ENCODE results near the gene PALM3.

The PALM3 gene

DNA sequence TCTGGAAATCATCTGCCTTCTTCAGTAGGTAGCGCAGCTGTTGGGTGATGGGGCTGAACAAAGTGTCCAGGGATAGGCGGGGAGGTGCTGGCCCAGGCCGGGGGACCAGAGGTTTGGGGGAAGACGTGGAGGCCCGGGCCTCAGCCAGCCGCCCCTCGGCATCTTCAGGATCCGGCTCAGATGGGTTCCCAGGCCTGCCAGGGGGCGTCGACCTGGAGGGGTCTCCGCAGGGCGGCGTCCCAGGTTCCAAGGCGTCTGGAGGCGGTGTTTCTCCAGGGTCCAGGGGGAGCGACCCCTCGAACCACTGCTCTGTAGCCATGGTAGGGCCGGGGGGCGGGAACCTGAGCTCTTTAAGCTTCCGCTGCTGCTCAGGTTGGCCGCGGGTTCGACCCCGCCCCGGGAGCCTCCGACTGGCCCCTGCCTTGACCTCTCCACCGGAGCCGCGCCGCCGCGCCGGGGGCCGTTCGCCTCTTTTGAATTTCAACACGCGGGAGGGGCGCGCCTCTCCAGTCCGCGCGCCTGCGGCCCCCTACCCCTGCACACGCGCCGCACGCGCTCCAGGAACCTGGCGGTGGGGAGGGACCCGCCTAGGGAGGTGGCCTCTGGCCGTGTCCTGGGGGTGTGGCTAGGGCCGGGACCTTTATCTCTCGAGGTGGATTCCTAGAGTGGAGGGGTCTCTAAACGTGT is 23.6 kb upstream of the PALM3 start, which contains the start of gene C19orf67:
TSS of gene C19orf67 (minus strand) at position 475 of the 687 bp plus-strand sequence. CDS start at position 319, 156 bp downstream.
- ChIA-PET POLR2A (no interaction called here), CTCF (interaction anchor here (1.6 kb wide), 1 partner anchor 29 kb away, joined by 4 read pairs; no protein-coding TSS in a partner anchor)
- DNase-seq (ENCODE audit: extremely low spot score), result no peak
- TF ChIP-seq, protein P1, sequence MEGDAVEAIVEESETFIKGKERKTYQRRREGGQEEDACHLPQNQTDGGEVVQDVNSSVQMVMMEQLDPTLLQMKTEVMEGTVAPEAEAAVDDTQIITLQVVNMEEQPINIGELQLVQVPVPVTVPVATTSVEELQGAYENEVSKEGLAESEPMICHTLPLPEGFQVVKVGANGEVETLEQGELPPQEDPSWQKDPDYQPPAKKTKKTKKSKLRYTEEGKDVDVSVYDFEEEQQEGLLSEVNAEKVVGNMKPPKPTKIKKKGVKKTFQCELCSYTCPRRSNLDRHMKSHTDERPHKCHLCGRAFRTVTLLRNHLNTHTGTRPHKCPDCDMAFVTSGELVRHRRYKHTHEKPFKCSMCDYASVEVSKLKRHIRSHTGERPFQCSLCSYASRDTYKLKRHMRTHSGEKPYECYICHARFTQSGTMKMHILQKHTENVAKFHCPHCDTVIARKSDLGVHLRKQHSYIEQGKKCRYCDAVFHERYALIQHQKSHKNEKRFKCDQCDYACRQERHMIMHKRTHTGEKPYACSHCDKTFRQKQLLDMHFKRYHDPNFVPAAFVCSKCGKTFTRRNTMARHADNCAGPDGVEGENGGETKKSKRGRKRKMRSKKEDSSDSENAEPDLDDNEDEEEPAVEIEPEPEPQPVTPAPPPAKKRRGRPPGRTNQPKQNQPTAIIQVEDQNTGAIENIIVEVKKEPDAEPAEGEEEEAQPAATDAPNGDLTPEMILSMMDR (IDR thresholded peaks at IDR 0.05; ENCODE audit: control extremely low read depth, extremely low read depth, low read depth, missing control alignments), result no peak

DNA sequence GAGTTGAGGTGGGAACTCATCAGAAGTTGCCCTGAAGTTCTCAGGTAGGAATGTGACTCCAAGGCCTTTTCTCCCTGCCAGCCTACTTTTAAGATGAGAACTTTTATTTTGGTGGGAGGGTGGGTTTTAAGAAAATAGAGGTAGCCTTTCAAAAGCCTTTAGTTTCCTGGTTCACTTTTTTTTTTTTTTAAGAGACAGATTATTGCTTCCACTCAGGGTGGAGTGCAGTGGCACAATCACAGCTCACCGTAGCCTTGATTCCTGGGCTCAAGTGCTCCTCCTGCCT is 20.7 kb upstream of the PALM3 start:
- POLR2A ChIA-PET, result interaction anchor here (0.9 kb wide), 1 partner anchor 54 kb away, joined by 3 read pairs; the partner anchor contains the start of gene ASF1B
- TF ChIP-seq, protein P1 (IDR thresholded peaks at IDR 0.05; ENCODE audit: control extremely low read depth, extremely low read depth, low read depth, missing control alignments), result no peak
- no peak for DNase-seq (ENCODE audit: extremely low spot score)
- CTCF ChIA-PET, result interaction anchor here (0.7 to 3.5 kb wide), 6 partner anchors 10 to 349 kb away, joined by 3 to 36 read pairs (median 8); partner anchors contain the start of genes ASF1B and MISP3

DNA sequence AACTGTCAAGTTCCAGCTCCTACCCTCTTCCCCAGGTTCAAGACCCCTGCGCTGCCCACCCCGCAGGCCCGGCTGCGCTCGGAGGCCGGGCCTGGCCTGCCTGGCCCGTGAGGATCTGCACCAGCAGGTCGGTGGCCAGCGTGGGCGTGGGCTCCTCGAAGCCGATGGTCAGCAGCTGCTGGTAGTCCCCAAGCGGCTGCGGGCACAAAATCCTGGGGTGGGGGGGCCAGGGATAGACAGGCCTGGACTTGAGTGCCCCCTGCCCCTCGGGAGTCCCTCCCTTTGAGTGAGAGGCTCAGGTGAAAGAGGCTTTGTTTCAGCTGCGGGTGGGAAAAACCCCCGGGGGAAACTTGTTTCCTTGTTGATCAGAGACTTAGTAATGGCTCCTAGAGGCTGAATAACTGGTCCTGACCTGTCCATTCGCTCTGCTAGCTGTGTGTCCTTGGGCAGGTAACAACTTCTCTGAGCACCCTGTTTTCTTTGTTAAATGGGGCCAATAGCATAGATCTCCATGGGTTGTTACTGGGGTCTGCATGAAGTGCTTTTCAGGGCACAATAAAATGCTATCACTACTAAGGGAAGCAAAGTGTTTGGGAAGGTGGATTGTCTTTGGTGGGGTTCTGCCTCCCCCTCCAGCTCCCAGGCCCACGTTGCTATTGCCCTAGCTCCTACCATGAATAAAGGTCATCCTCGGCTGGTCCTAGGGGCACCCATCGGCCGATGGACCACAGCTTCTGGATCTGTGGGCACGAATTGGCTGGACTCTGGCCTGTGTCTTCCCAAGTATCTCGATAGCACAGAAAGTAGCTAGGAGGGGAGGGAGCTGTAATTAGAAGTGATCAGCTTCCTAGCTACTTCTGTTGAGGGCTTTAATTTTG is 20.2 kb upstream of the PALM3 start:
- POLR2A ChIA-PET, result interaction anchor here (0.9 to 1.5 kb wide), 2 partner anchors 55 to 76 kb away, joined by 3 to 6 read pairs; partner anchors contain the start of genes ASF1B and RFX1
- DNase-seq (ENCODE audit: extremely low spot score), result peak; percentile 52
- CTCF ChIA-PET, result interaction anchor here (0.6 to 3.5 kb wide), 8 partner anchors 9 to 480 kb away, joined by 3 to 36 read pairs (median 3); partner anchors contain the start of genes ASF1B and MISP3
- TF ChIP-seq, protein P1 (IDR thresholded peaks at IDR 0.05; ENCODE audit: control extremely low read depth, extremely low read depth, low read depth, missing control alignments), result no peak

DNA sequence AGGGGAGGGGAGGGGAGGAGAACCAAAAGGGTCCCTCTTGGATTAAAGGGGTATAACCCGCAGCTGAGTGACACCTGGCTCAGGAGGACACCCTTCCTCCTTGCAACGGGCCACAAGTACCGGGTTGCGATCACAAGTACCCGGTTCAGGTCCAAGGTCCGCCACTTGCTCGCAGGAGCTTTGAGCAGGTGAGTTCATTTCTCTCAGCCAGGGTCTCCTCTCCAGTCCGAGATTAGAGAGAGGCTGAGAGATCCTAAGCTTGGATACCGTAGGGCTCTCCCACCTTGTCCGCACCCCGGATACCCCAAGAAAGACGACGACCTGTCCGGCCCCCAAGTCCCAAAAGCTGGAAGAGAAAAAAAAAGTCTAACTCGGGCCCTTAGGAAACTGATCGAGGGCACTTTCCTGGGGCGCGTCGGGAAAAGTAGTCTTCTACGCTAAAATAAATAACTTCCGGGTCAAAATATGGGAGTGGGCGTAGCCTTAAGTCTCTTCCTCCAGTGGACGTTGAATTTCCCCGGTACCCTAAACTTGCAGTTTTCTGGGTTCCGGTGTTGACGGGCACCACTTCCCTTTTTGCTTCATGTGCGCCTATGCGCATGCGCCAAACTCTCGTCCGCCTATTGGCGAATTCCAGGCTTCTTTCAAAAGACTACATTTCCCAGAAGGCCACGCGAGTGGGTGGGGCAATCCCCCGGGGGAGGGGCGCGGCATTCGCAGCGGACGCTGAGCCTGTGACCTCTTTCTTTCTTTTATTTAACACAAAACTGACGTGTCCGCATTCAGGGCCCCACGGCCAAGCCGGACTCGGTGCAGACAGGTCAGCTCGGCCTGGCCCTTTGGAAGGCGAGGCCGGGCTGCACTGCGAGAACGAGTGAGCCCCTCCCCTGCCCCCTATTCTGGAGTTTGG is 19.3 kb upstream of the PALM3 start:
- DNase-seq (ENCODE audit: extremely low spot score), result peak; percentile 98
- ChIA-PET CTCF (interaction anchor here (0.8 to 3.5 kb wide), 6 partner anchors 8 to 200 kb away, joined by 3 to 36 read pairs (median 9); partner anchors contain the start of genes ASF1B and MISP3), POLR2A (interaction anchor here (0.6 to 1.5 kb wide), 2 partner anchors 55 to 75 kb away, joined by 3 to 6 read pairs; partner anchors contain the start of genes ASF1B and RFX1)
- TF ChIP-seq, protein P1 (IDR thresholded peaks at IDR 0.05; ENCODE audit: control extremely low read depth, extremely low read depth, low read depth, missing control alignments), result no peak

DNA sequence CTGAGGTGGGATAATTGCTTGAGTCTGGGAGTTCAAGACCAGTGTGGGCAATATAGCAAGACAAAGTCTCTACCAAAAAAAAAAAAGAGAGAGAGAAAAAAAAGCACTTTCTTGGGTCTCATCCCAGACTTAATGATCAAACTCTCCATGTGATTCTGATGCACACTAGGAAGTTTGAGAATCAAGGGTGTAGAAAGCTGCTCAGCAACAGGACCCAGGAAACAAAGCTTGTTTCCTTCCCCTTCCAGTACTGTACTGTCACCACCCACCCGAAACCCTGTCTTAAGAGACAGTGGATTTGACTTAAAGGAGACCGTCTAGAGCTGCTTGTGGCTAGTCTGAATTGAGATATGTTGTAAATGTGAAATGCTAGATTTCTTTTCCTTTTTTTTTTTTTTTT is 16.5 kb upstream of the PALM3 start:
- POLR2A ChIA-PET, result interaction anchor here (0.7 kb wide), 1 partner anchor 172 kb away, joined by 8 read pairs; no protein-coding TSS in a partner anchor
- DNase-seq (ENCODE audit: extremely low spot score), result no peak
- TF ChIP-seq, protein P1 (IDR thresholded peaks at IDR 0.05; ENCODE audit: control extremely low read depth, extremely low read depth, low read depth, missing control alignments), result no peak
- CTCF ChIA-PET, result interaction anchor here (1.0 to 4.8 kb wide), 4 partner anchors 17 to 219 kb away, joined by 3 to 38 read pairs (median 6); partner anchors contain the start of gene PALM3
